ENCODE measurements around the gene FBXL13. TPM values are rescaled to one million over a fixed set of nuclear protein-coding genes. Genes with fewer than 3 reads are reported as not detected.

Gene FBXL13
- total and polyA plus RNA-seq, 2 of the 8 experiments (the other 6 are each of a cell fraction or from before 2014, with no cell fraction given) = 1.2 to 2.8 TPM

DNA sequence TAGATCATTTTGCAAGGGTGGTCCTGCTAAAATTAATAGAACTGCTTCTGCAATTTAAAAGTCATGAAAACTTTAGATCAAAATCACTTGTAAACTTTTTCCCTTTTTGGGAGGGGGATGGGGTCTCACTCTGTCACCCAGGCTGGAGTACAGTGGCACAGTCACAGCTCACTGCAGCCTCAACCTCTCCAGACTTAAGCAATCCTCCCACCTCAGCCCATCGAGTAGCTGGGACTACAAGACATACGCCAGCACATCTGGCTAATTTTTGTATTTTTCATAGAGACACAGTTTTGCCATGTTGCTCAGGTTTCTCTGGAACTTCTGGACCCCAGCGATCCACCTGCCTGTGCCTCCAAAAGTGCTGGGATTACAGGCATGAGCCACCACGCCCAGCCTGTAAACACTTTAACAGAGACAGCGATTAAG, 82.1 kb downstream of the FBXL13 start (continued):
- TF ChIP-seq SIN3A (conservative IDR thresholded peaks at IDR 0.05 in 1 of 2, IDR thresholded peaks at IDR 0.05 in 1 of 2; ENCODE audit: low read depth in 1 of 2, low read length in 2 of 2) (no peak), HDAC6 (IDR thresholded peaks at IDR 0.05; ENCODE audit: low read depth, low read length) (no peak), GABPA (IDR thresholded peaks at IDR 0.05; ENCODE audit: borderline replicate concordance, insufficient read depth, low read length) (no peak)
- TF ChIP-seq, protein P1, sequence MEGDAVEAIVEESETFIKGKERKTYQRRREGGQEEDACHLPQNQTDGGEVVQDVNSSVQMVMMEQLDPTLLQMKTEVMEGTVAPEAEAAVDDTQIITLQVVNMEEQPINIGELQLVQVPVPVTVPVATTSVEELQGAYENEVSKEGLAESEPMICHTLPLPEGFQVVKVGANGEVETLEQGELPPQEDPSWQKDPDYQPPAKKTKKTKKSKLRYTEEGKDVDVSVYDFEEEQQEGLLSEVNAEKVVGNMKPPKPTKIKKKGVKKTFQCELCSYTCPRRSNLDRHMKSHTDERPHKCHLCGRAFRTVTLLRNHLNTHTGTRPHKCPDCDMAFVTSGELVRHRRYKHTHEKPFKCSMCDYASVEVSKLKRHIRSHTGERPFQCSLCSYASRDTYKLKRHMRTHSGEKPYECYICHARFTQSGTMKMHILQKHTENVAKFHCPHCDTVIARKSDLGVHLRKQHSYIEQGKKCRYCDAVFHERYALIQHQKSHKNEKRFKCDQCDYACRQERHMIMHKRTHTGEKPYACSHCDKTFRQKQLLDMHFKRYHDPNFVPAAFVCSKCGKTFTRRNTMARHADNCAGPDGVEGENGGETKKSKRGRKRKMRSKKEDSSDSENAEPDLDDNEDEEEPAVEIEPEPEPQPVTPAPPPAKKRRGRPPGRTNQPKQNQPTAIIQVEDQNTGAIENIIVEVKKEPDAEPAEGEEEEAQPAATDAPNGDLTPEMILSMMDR (IDR thresholded peaks at IDR 0.05; ENCODE audit: control extremely low read depth in 1 of 3, insufficient read depth in 1 of 3, low read depth in 1 of 3, low read length in 3 of 3) = no peak

All from H1 (cell line).